Smooth muscle cell (in vitro differentiated cells): ENCODE results near the gene GALNT1. TPM values are rescaled to one million over a fixed set of nuclear protein-coding genes. Genes with fewer than 3 reads are reported as not detected.

ENCODE experiments used
- DNase-seq: peaks from one replicate; lab custom pipeline; 2025; ENCODE audit not compliant: unreplicated experiment; lab: John Stamatoyannopoulos, UW
- H2AFZ ChIP-seq: fragments of 200-600 bp; sonication (generic); 2 replicates; pipeline ENCODE4 v1.6.0; 2016; ENCODE audit warnings: antibody characterized with exemption, low read depth, mild to moderate bottlenecking
- H3F3A ChIP-seq: fragments of 200-600 bp; sonication (generic); 2 replicates; pipeline ENCODE4 v1.6.0; 2017; ENCODE audit warnings: antibody characterized with exemption, low read depth
- H3K27ac ChIP-seq: fragments of 200-600 bp; sonication (generic); 2 replicates; pipeline ENCODE4 v1.5.1; 2016; ENCODE audit warnings: low read depth, mild to moderate bottlenecking
- H3K27me3 ChIP-seq: fragments of 200-600 bp; sonication (generic); 2 replicates; pipeline ENCODE4 v1.6.1; 2016; ENCODE audit warnings: low read depth, mild to moderate bottlenecking
- H3K36me3 ChIP-seq: fragments of 200-600 bp; sonication (generic); 2 replicates; pipeline ENCODE4 v1.5.1; 2016; ENCODE audit warnings: low read depth
- H3K4me1 ChIP-seq: fragments of 200-600 bp; sonication (generic); 2 replicates; pipeline ENCODE4 v1.5.1; 2016; ENCODE audit warnings: low read depth
- H3K4me2 ChIP-seq: fragments of 200-600 bp; sonication (generic); 2 replicates; pipeline ENCODE4 v1.6.0; 2016; ENCODE audit warnings: mild to moderate bottlenecking
- H3K4me3 ChIP-seq: fragments of 200-600 bp; sonication (generic); 2 replicates; pipeline ENCODE4 v1.5.1; 2016; ENCODE audit warnings: mild to moderate bottlenecking
- H3K79me2 ChIP-seq: fragments of 200-600 bp; sonication (generic); 2 replicates; pipeline ENCODE4 v1.6.0; 2016; ENCODE audit warnings: low read depth, mild to moderate bottlenecking
- H3K9ac ChIP-seq: fragments of 200-600 bp; sonication (generic); 2 replicates; pipeline ENCODE4 v1.6.0; 2016; ENCODE audit warnings: low read depth
- H3K9me3 ChIP-seq: fragments of 200-600 bp; sonication (generic); replicated peaks from 2 replicates; pipeline ENCODE4 v1.5.1; 2016; ENCODE audit warnings: low read depth
- H4K20me1 ChIP-seq: fragments of 200-600 bp; sonication (generic); 2 replicates; pipeline ENCODE4 v1.6.0; 2016; ENCODE audit warnings: low read depth
- WGBS: methylation state at CpG from one replicate; pipeline ENCODE4 v1.1.7; 2016; ENCODE audit warnings: low lambda C conversion rate; 5-methylcytosine and 5-hydroxymethylcytosine counted together
- polyA plus RNA-seq: library from polyadenylated mRNA; unstranded; fragments of >200 nt; fragmentation: Nextera tagmentation; extraction: Ambion mirVana; gene quantifications from 2 replicates; pipeline ENCODE4 v1.2.1, GENCODE V29; 2016
- total RNA-seq: library from RNA; depleted of rRNA; stranded (reverse); fragments of >200 nt; gene quantifications from 2 replicates; pipeline ENCODE4 v1.2.3, GENCODE V29; 2014
- TF ChIP-seq, protein P1 (sequence below): fragments of 200-600 bp; sonication (generic); IDR thresholded peaks from 2 replicates; pipeline ENCODE4 v1.5.1; 2017; ENCODE audit warnings: borderline replicate concordance, mild to moderate bottlenecking, antibody characterized with exemption; ENCODE audit not compliant: insufficient read depth, poor library complexity, severe bottlenecking

The GALNT1 gene
- total and polyA plus RNA-seq, 2 experiments from 2014 or later: 151 to 195 TPM

GRCh38 chr18:35697869-35698268 is 116.3 kb downstream of the GALNT1 start:
- H4K20me1 ChIP-seq: no peaks in the 10 kb centered on the region
- no peaks in the 10 kb centered on the region for H3K79me2 ChIP-seq
- no peak for DNase-seq
- no peaks in the 10 kb centered on the region for H3K9me3 ChIP-seq
- H3K4me2 ChIP-seq: no peak overlapping the region
- peaks cover 4% of the 10 kb centered on the region for H3K36me3 ChIP-seq
- no peak overlapping the region for H2AFZ ChIP-seq
- no peak overlapping the region for H3K9ac ChIP-seq
- H3K27me3 ChIP-seq: no peaks in the 10 kb centered on the region
- no peaks in the 10 kb centered on the region for H3F3A ChIP-seq
- H3K4me1 ChIP-seq: no peaks in the 10 kb centered on the region
- TF ChIP-seq, protein P1, sequence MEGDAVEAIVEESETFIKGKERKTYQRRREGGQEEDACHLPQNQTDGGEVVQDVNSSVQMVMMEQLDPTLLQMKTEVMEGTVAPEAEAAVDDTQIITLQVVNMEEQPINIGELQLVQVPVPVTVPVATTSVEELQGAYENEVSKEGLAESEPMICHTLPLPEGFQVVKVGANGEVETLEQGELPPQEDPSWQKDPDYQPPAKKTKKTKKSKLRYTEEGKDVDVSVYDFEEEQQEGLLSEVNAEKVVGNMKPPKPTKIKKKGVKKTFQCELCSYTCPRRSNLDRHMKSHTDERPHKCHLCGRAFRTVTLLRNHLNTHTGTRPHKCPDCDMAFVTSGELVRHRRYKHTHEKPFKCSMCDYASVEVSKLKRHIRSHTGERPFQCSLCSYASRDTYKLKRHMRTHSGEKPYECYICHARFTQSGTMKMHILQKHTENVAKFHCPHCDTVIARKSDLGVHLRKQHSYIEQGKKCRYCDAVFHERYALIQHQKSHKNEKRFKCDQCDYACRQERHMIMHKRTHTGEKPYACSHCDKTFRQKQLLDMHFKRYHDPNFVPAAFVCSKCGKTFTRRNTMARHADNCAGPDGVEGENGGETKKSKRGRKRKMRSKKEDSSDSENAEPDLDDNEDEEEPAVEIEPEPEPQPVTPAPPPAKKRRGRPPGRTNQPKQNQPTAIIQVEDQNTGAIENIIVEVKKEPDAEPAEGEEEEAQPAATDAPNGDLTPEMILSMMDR: no peak
- H3K27ac ChIP-seq: no peak overlapping the region
- WGBS: 94% methylated on average over 7 of the region's 7 CpGs
- H3K4me3 ChIP-seq: no peak overlapping the region

DNA sequence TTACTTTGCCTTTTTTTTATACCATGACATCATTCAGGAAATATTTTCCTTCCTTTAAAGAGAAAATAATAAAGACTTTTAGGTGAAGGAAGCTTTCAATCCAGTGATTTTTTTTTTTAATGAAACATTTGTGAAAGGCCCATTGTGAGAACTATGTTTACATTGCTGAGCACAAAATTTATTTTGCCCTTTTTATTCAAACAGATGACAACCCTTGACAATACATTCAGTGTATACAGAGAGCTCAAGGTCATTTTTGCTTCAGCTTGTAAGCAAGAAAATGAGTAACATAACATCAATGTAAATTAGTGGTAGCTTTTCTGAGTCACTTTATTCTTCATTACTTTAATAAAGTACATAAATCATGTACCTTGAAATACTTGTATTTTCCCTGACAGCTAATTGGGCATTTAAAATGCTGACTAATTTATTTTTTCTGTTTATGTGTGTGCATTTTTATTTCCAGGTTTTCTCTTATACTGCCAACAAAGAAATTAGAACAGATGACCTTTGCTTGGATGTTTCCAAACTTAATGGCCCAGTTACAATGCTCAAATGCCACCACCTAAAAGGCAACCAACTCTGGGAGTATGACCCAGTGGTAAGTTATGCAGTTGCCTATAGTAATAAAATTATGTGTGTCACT is 121.6 kb downstream of the GALNT1 start:
- Histone ChIP-seq H3K27ac (peak overlapping the region; percentile 67), H3K4me1 (no peaks in the 10 kb centered on the region), H4K20me1 (no peaks in the 10 kb centered on the region), H3K4me2 (no peak overlapping the region), H3K4me3 (no peak overlapping the region), H2AFZ (no peak overlapping the region), H3K9ac (no peak overlapping the region), H3K27me3 (no peaks in the 10 kb centered on the region), H3K9me3 (no peaks in the 10 kb centered on the region), H3K36me3 (peaks cover 4% of the 10 kb centered on the region), H3K79me2 (no peaks in the 10 kb centered on the region), H3F3A (no peaks in the 10 kb centered on the region)
- no peak for DNase-seq
- TF ChIP-seq, protein P1: no peak

GRCh38 chr18:35705988-35706387 is 124.4 kb downstream of the GALNT1 start:
- H3F3A ChIP-seq: no peaks in the 10 kb centered on the region
- no peak overlapping the region for H2AFZ ChIP-seq
- H3K27me3 ChIP-seq: no peaks in the 10 kb centered on the region
- no peaks in the 10 kb centered on the region for H4K20me1 ChIP-seq
- H3K36me3 ChIP-seq: no peaks in the 10 kb centered on the region
- no peak overlapping the region for H3K4me3 ChIP-seq
- H3K9ac ChIP-seq: no peak overlapping the region
- no peaks in the 10 kb centered on the region for H3K4me1 ChIP-seq
- TF ChIP-seq, protein P1: no peak
- DNase-seq: no peak
- no peaks in the 10 kb centered on the region for H3K9me3 ChIP-seq
- H3K27ac ChIP-seq: no peak overlapping the region
- H3K79me2 ChIP-seq: no peaks in the 10 kb centered on the region
- 97% methylated on average over 10 of the region's 10 CpGs for WGBS
- no peak overlapping the region for H3K4me2 ChIP-seq

DNA sequence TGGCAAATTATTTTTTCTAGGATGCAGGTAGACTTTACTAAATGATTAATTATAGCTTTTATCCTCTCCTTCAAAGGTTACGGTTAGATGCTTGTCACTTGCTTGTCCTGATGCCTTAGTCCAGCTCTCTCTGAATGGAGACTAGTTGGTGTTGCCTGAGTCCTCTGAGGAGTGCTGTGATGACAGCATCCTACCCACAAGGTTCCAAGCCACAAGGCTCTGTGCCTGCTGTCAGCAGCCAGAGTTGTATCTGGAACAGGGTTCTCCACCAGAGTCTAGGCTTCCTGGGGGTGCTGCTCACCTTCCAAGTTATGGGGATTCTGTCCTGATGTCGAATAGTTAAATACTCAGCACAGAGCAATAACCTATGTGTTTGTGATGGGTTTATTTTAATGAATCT is 125.7 kb downstream of the GALNT1 start:
- Histone ChIP-seq H3K36me3 (no peaks in the 10 kb centered on the region), H3K9ac (no peak overlapping the region), H3K27me3 (no peaks in the 10 kb centered on the region), H3K27ac (no peak overlapping the region), H3K79me2 (no peaks in the 10 kb centered on the region), H3F3A (no peaks in the 10 kb centered on the region), H3K4me3 (no peak overlapping the region), H3K9me3 (no peaks in the 10 kb centered on the region), H2AFZ (no peak overlapping the region), H4K20me1 (no peaks in the 10 kb centered on the region), H3K4me1 (no peaks in the 10 kb centered on the region), H3K4me2 (no peak overlapping the region)
- WGBS: 100% methylated on average over 2 of the region's 2 CpGs
- TF ChIP-seq, protein P1: no peak
- no peak for DNase-seq
